Liver (tissue), 3 donors: ENCODE results near the gene PDIA4.

Experiments used
- CTCF ChIP-seq: fragments of 150-350 bp; IDR thresholded peaks from 2 replicates; pipeline ENCODE4 v1.5.1; 2017; ENCODE audit warnings: improper control_type of control experiment, low read depth, low read length; ENCODE audit not compliant: missing input control
- EGR1 ChIP-seq, 2 donors: IDR thresholded peaks; 2 replicates each; pipeline ENCODE4 v1.6.1; 2016 to 2018; ENCODE audit warnings: antibody characterized with exemption in 2 of 2, low read depth in 2 of 2
- FOXA1 ChIP-seq: IDR thresholded peaks from 2 replicates; pipeline ENCODE4 v1.6.1; 2016; ENCODE audit warnings: antibody characterized with exemption
- FOXA2 ChIP-seq: IDR thresholded peaks from 2 replicates; pipeline ENCODE4 v1.6.1; 2016; ENCODE audit warnings: antibody characterized with exemption
- HNF4G ChIP-seq: IDR thresholded peaks from 2 replicates; pipeline ENCODE4 v1.6.1; 2016; ENCODE audit warnings: antibody characterized with exemption
- JUND ChIP-seq, 2 donors: IDR thresholded peaks; 2 replicates each; pipeline ENCODE4 v1.6.1; 2016; ENCODE audit warnings: antibody characterized with exemption in 2 of 2
- MAX ChIP-seq: IDR thresholded peaks from 2 replicates; pipeline ENCODE4 v1.6.1; 2016; ENCODE audit warnings: antibody characterized with exemption
- RAD21 ChIP-seq, 2 donors: IDR thresholded peaks; 2 replicates each; pipeline ENCODE4 v1.6.1; 2016; ENCODE audit warnings: antibody characterized with exemption in 2 of 2, mild to moderate bottlenecking in 2 of 2
- REST ChIP-seq: IDR thresholded peaks from 2 replicates; pipeline ENCODE4 v1.6.1; 2016; ENCODE audit warnings: antibody characterized with exemption, mild to moderate bottlenecking
- SP1 ChIP-seq: IDR thresholded peaks from 2 replicates; pipeline ENCODE4 v1.6.1; 2018; ENCODE audit warnings: antibody characterized with exemption, mild to moderate bottlenecking
- TAF1 ChIP-seq: conservative IDR thresholded peaks from 2 replicates; pipeline ENCODE4 v1.6.1; 2016; ENCODE audit warnings: antibody characterized with exemption, mild to moderate bottlenecking
- YY1 ChIP-seq: IDR thresholded peaks from 2 replicates; pipeline ENCODE4 v1.6.1; 2016; ENCODE audit warnings: antibody characterized with exemption, mild to moderate bottlenecking
- ZBTB33 ChIP-seq: IDR thresholded peaks from 2 replicates; pipeline ENCODE4 v1.6.1; 2016; ENCODE audit warnings: antibody characterized with exemption
- donor health status: healthy.
- donor health status: healthy.

- TF ChIP-seq CTCF (no peak), TAF1 (no peak), MAX (no peak), RAD21 (IDR thresholded peaks at IDR 0.05) (no peak), REST (no peak), FOXA2 (no peak), JUND (IDR thresholded peaks at IDR 0.05) (no peak), FOXA1 (no peak), EGR1 (IDR thresholded peaks at IDR 0.05; ENCODE audit: low read depth in 2 of 2) (no peak), HNF4G (no peak), ZBTB33 (no peak), SP1 (no peak), YY1 (no peak)
These were observed 35.2 kb upstream of the PDIA4 start for GRCh38 chr7:149063476-149063875.
